Smooth muscle cell of bladder (primary cell): ENCODE results near the gene SLC35B4. TPM values are rescaled to one million over a fixed set of nuclear protein-coding genes. Genes with fewer than 3 reads are reported as not detected.

Experiments
- total RNA-seq: library from RNA; depleted of rRNA; stranded (reverse); fragments of >200 nt; gene quantifications from 2 replicates; pipeline ENCODE4 v1.2.3, GENCODE V29; 2014

The SLC35B4 gene
- 12.2 and 24.7 TPM in 2 replicates for total RNA-seq

GRCh38 chr7:134316539-134317344, at the start of gene SLC35B4:
Gene SLC35B4 (minus strand): TSS chr7:134316930. CDS start chr7:134316751, 179 bp downstream.

Other genes with a start within 250 kb of the SLC35B4 start
- gene LRGUK, start 189.6 kb downstream of the SLC35B4 start, total RNA-seq = 0.14 and 0.18 TPM in 2 replicates
- gene AKR1B1, start 142.2 kb upstream of the SLC35B4 start, total RNA-seq = 201 and 237 TPM in 2 replicates
- 9.4 and 29.7 TPM in 2 replicates for gene AKR1B10, start 210.6 kb upstream of the SLC35B4 start, total RNA-seq
- gene AKR1B15, start 232.2 kb upstream of the SLC35B4 start, total RNA-seq = 0.43 and 1.9 TPM in 2 replicates